Heart right ventricle (tissue), 16 donors: Measurements from ENCODE around the gene OPN1MW3. TPM values are rescaled to one million over a fixed set of nuclear protein-coding genes. Genes with fewer than 3 reads are reported as not detected.

ENCODE experiments used
- ATAC-seq, 8 donors: fragments of 200-7000 bp; cut with Tn5 transposase; one replicate each; pipeline ENCODE4 v1.9.1; 2020; ENCODE audit warnings: mild to moderate bottlenecking in 8 of 8, moderate library complexity in 8 of 8, moderate number of reproducible peaks in 1 of 8
- DNase-seq, 2 donors: peaks; one replicate each; pipeline ENCODE4 v3.0.0-alpha.2; 2020
- H3K27ac ChIP-seq, 10 donors: fragments of 200-600 bp; sonication (generic) in 2 of 10; one replicate each; pipeline versions ENCODE4 v1.5.0 to v1.8.0; 2020 to 2022; ENCODE audit warnings: mild to moderate bottlenecking in 3 of 10
- H3K27me3 ChIP-seq, 7 donors: fragments of 200-600 bp; one replicate each; pipeline ENCODE4 v1.8.0; 2021 to 2022; ENCODE audit warnings: mild to moderate bottlenecking in 2 of 7
- H3K36me3 ChIP-seq, 9 donors: fragments of 200-600 bp; sonication (generic) in 1 of 9; one replicate each; pipeline versions ENCODE4 v1.5.0 to v1.8.0; 2020 to 2022; ENCODE audit warnings: mild to moderate bottlenecking in 2 of 9
- H3K4me1 ChIP-seq, 9 donors: fragments of 200-600 bp; sonication (generic) in 1 of 9; one replicate each; pipeline versions ENCODE4 v1.5.0 to v1.8.0; 2020 to 2022; ENCODE audit warnings: mild to moderate bottlenecking in 4 of 9
- H3K4me3 ChIP-seq, 10 donors: fragments of 200-600 bp; sonication (generic) in 2 of 10; one replicate each; pipeline versions ENCODE4 v1.5.0 to v1.8.0; 2020 to 2022; ENCODE audit warnings: mild to moderate bottlenecking in 7 of 10, moderate library complexity in 2 of 10
- H3K9me3 ChIP-seq, 11 donors: fragments of 200-600 bp in 10 of 11; sonication (generic) in 2 of 11; one replicate each; pipeline versions ENCODE4 v1.5.0 to v1.8.0; 2013 to 2022; ENCODE audit warnings: mild to moderate bottlenecking in 2 of 11, control low read depth in 1 of 11, moderate library complexity in 1 of 11
- CTCF ChIP-seq, 9 donors: fragments of 200-600 bp; sonication (generic) in 2 of 9; IDR thresholded peaks; one replicate each; pipeline versions ENCODE4 v1.5.0 to v1.8.0; 2021 to 2022; ENCODE audit warnings: antibody characterized with exemption in 9 of 9, mild to moderate bottlenecking in 5 of 9, moderate library complexity in 1 of 9
- WGBS, 2 donors: extraction: QIAGEN DNeasy Blood & Tissue Kit; methylation state at CpG; one replicate each; pipeline ENCODE4 v1.1.7; 2013; ENCODE audit warnings: inconsistent platforms in 1 of 2; 5-methylcytosine and 5-hydroxymethylcytosine counted together
- intact Hi-C, 10 donors: fragments of 100-400 bp; cut with DNase I; formaldehyde crosslinking; loops; one replicate each; pipeline versions ENCODE4 v1.11.1 to v1.14.2; 2022
- polyA plus RNA-seq, 2 donors: library from polyadenylated mRNA; stranded (reverse); fragments of 200-250 nt; gene quantifications; one replicate each; pipeline ENCODE4 v1.2.3, GENCODE V29; 2013
- total RNA-seq, 10 donors: library from RNA; stranded (reverse); fragmentation: NEBNext Ultra II Directional in 3 of 10; extraction: Animal tissue kit (Norgen Biotek cat#: 25700) in 3 of 10; gene quantifications; one replicate each; pipeline versions ENCODE4 v1.2.1 to v1.2.4, GENCODE V29; 2021 to 2023
- donor health status: Arrhythmogenic right ventricular cardiomyopathy.
- donor health status: ischemic (EF 13 %, LVEDD 7.1; RV severe dilation, severe dysfunction).
- donor health status: healthy with polysubstance abuse.
- donor health status: DM: no; HTN: yes; CAD: no.
- donor health status: DM: no; HTN: no; CAD: no.
- donor health status: ischemic (EF 25% LVEDD 6.9; RV normal size, moderate dysfunction).
- donor health status: ischemic (EF 25% LVEDD 5.7; RV mildly dilated, moderate dysfunction).
- donor health status: healthy.
- donor health status: DM: yes; HTN: yes; CAD: no.
- donor health status: Ischemic cardiomyopathy.
- donor health status: ischemic (EF 35%, LVEDD 5.7; RV mildly dilated, moderate dysfunction).
- donor health status: nonischemic (EF 11% LVEDD 7.7; RV severe dilation, severe dysfunction).
- donor health status: DM: yes; HTN: yes; CAD: no.
- donor health status: PGD.
- donor health status: ischemic (EF 29% LVEDD 5.4; RV normal size, mild dysfunction).
- donor health status: nonischemic (EF 23%, LVEDD 6.1; RV moderate dilation, normal function).

OPN1MW3 gene
- total and polyA plus RNA-seq, 12 donors: not detected

GRCh38 chrX:154315416-154315815 is 58.0 kb downstream of the OPN1MW3 start:
- Histone ChIP-seq H3K9me3 (no peaks in the 10 kb centered on the region), H3K36me3 (no peaks in the 10 kb centered on the region), H3K4me1 (peaks cover 0 to 8% (median 0%) of the 10 kb centered on the region in 9 donors), H3K4me3 (no peak overlapping the region), H3K27me3 (peaks cover 0 to 32% (median 0%) of the 10 kb centered on the region in 7 donors), H3K27ac (no peak overlapping the region)
- ATAC-seq (no peak), DNase-seq (no peak)
- no peak for TF ChIP-seq CTCF (IDR thresholded peaks at IDR 0.05)
- intact Hi-C loops: no loop called here
- whole genome bisulfite sequencing, 2 donors: 96 to 100% methylated on average over 3 of the region's 3 CpGs

- no peaks in the 10 kb centered on the region for H3K36me3 ChIP-seq
- no peaks in the 10 kb centered on the region for H3K9me3 ChIP-seq
- H3K4me3 ChIP-seq: no peak overlapping the region
- intact Hi-C loops: no loop called here
- whole genome bisulfite sequencing, 2 donors: 10 to 14% methylated on average over 7 of the region's 7 CpGs
- H3K27ac ChIP-seq: no peak overlapping the region
- DNase-seq (peak in 1 of 2 donors; percentile 17), ATAC-seq (peak in 7 of 8 donors; percentile 21 to 55 (median 27))
- peak in 8 of 9 donors; percentile 12 to 64 (median 50) for TF ChIP-seq CTCF (IDR thresholded peaks at IDR 0.05)
- peaks cover 0 to 8% (median 0%) of the 10 kb centered on the region in 9 donors for H3K4me1 ChIP-seq
- peaks cover 0 to 35% (median 0%) of the 10 kb centered on the region in 7 donors for H3K27me3 ChIP-seq
These were observed 60.1 kb downstream of the OPN1MW3 start for GRCh38 chrX:154317391-154317995.

GRCh38 chrX:154320406-154320805 is 63.0 kb downstream of the OPN1MW3 start:
- Histone ChIP-seq H3K4me3 (no peak overlapping the region), H3K36me3 (no peaks in the 10 kb centered on the region), H3K27me3 (peaks cover 0 to 48% (median 0%) of the 10 kb centered on the region in 7 donors), H3K4me1 (peaks cover 0 to 7% (median 0%) of the 10 kb centered on the region in 9 donors), H3K27ac (no peak overlapping the region), H3K9me3 (no peaks in the 10 kb centered on the region)
- peak in 1 of 8 donors; percentile 14 for ATAC-seq
- intact Hi-C loops: no loop called here
- no peak for TF ChIP-seq CTCF (IDR thresholded peaks at IDR 0.05)
- 93 to 94% methylated on average over 10 to 11 of the region's 11 CpGs for WGBS, 2 donors
- DNase-seq: no peak

Other genes with a start within 250 kb of the OPN1MW3 start
- 10 to 100 TPM; 18.2 to 59.0 (median 27.1) TPM for gene IRAK1, start 237.7 kb upstream of the OPN1MW3 start, total RNA-seq
- 10 to 100 TPM; 26.4 to 58.7 TPM for gene IRAK1, start 237.7 kb upstream of the OPN1MW3 start, polyA plus RNA-seq
- gene MECP2, start 159.9 kb upstream of the OPN1MW3 start, total RNA-seq: 10 to 100 TPM; 33.5 to 39.3 (median 37.6) TPM
- gene MECP2, start 159.9 kb upstream of the OPN1MW3 start, polyA plus RNA-seq: 10 to 100 TPM; 14.0 to 18.5 TPM
- not detected for gene OPN1LW, start 113.3 kb upstream of the OPN1MW3 start, total RNA-seq
- not detected for gene OPN1LW, start 113.3 kb upstream of the OPN1MW3 start, polyA plus RNA-seq
- gene OPN1MW, start 75.0 kb upstream of the OPN1MW3 start, total RNA-seq: not detected
- not detected for gene OPN1MW, start 75.0 kb upstream of the OPN1MW3 start, polyA plus RNA-seq
- not detected for gene OPN1MW2, start 37.8 kb upstream of the OPN1MW3 start, total RNA-seq
- not detected for gene OPN1MW2, start 37.8 kb upstream of the OPN1MW3 start, polyA plus RNA-seq
- gene TEX28, start 37.5 kb downstream of the OPN1MW3 start, total RNA-seq: not detected
- gene TEX28, start 37.5 kb downstream of the OPN1MW3 start, polyA plus RNA-seq: not detected
- 10 to 100 TPM in 5 of 10 donors, 1 to 10 TPM in 5; 3.7 to 14.1 (median 9.2) TPM for gene TKTL1, start 38.2 kb downstream of the OPN1MW3 start, total RNA-seq
- gene TKTL1, start 38.2 kb downstream of the OPN1MW3 start, polyA plus RNA-seq: 1 to 10 TPM; 2.6 to 5.7 TPM
- gene FLNA, start 117.1 kb downstream of the OPN1MW3 start, total RNA-seq: 100 to 1,000 TPM; 139 to 288 (median 181) TPM
- gene FLNA, start 117.1 kb downstream of the OPN1MW3 start, polyA plus RNA-seq: 100 to 1,000 TPM; 368 to 442 TPM
- gene EMD, start 121.7 kb downstream of the OPN1MW3 start, total RNA-seq: 10 to 100 TPM; 47.8 to 74.1 (median 59.6) TPM
- 100 to 1,000 TPM in 1 of 2 donors, 10 to 100 TPM in 1; 54.8 to 170 TPM for gene EMD, start 121.7 kb downstream of the OPN1MW3 start, polyA plus RNA-seq
- 1,000 to 10,000 TPM; 1,543 to 2,503 (median 1,867) TPM for gene RPL10, start 140.8 kb downstream of the OPN1MW3 start, total RNA-seq
- gene RPL10, start 140.8 kb downstream of the OPN1MW3 start, polyA plus RNA-seq: 1,000 to 10,000 TPM; 2,102 to 7,085 TPM
- 10 to 100 TPM; 35.2 to 57.1 (median 46.9) TPM for gene DNASE1L1, start 151.7 kb downstream of the OPN1MW3 start, total RNA-seq
- gene DNASE1L1, start 151.7 kb downstream of the OPN1MW3 start, polyA plus RNA-seq: 10 to 100 TPM; 27.2 to 55.0 TPM
- gene TAFAZZIN, start 154.0 kb downstream of the OPN1MW3 start, total RNA-seq: 10 to 100 TPM; 28.4 to 42.6 (median 33.7) TPM
- 100 to 1,000 TPM in 1 of 2 donors, 10 to 100 TPM in 1; 38.2 to 112 TPM for gene TAFAZZIN, start 154.0 kb downstream of the OPN1MW3 start, polyA plus RNA-seq
- 100 to 1,000 TPM in 3 of 10 donors, 10 to 100 TPM in 7; 69.5 to 113 (median 90.6) TPM for gene ATP6AP1, start 171.1 kb downstream of the OPN1MW3 start, total RNA-seq
- 100 to 1,000 TPM in 1 of 2 donors, 10 to 100 TPM in 1; 26.0 to 103 TPM for gene ATP6AP1, start 171.1 kb downstream of the OPN1MW3 start, polyA plus RNA-seq
- gene GDI1, start 179.6 kb downstream of the OPN1MW3 start, total RNA-seq: 100 to 1,000 TPM in 1 of 10 donors, 10 to 100 TPM in 9; 67.5 to 101 (median 77.5) TPM
- gene GDI1, start 179.6 kb downstream of the OPN1MW3 start, polyA plus RNA-seq: 100 to 1,000 TPM; 111 to 117 TPM
- 10 to 100 TPM; 25.5 to 59.9 (median 34.7) TPM for gene FAM50A, start 186.6 kb downstream of the OPN1MW3 start, total RNA-seq
- gene FAM50A, start 186.6 kb downstream of the OPN1MW3 start, polyA plus RNA-seq: 100 to 1,000 TPM; 134 to 167 TPM
- gene PLXNA3, start 200.7 kb downstream of the OPN1MW3 start, total RNA-seq: 10 to 100 TPM; 11.6 to 35.3 (median 16.7) TPM
- gene PLXNA3, start 200.7 kb downstream of the OPN1MW3 start, polyA plus RNA-seq: 10 to 100 TPM in 1 of 2 donors, 1 to 10 TPM in 1; 9.7 to 18.9 TPM
- gene LAGE3, start 221.7 kb downstream of the OPN1MW3 start, total RNA-seq: 10 to 100 TPM; 13.7 to 21.3 (median 17.7) TPM
- 10 to 100 TPM in 1 of 2 donors, 1 to 10 TPM in 1; 7.5 to 38.2 TPM for gene LAGE3, start 221.7 kb downstream of the OPN1MW3 start, polyA plus RNA-seq
- gene UBL4A, start 229.0 kb downstream of the OPN1MW3 start, total RNA-seq: 10 to 100 TPM; 45.8 to 69.4 (median 50.4) TPM
- 10 to 100 TPM; 33.1 to 48.3 TPM for gene UBL4A, start 229.0 kb downstream of the OPN1MW3 start, polyA plus RNA-seq
- gene SLC10A3, start 233.0 kb downstream of the OPN1MW3 start, total RNA-seq: 10 to 100 TPM in 7 of 10 donors, 1 to 10 TPM in 3; 8.7 to 19.8 (median 11.7) TPM
- 10 to 100 TPM; 11.9 to 38.1 TPM for gene SLC10A3, start 233.0 kb downstream of the OPN1MW3 start, polyA plus RNA-seq